ENCODE measurements around the gene ASPSCR1.

DNA sequence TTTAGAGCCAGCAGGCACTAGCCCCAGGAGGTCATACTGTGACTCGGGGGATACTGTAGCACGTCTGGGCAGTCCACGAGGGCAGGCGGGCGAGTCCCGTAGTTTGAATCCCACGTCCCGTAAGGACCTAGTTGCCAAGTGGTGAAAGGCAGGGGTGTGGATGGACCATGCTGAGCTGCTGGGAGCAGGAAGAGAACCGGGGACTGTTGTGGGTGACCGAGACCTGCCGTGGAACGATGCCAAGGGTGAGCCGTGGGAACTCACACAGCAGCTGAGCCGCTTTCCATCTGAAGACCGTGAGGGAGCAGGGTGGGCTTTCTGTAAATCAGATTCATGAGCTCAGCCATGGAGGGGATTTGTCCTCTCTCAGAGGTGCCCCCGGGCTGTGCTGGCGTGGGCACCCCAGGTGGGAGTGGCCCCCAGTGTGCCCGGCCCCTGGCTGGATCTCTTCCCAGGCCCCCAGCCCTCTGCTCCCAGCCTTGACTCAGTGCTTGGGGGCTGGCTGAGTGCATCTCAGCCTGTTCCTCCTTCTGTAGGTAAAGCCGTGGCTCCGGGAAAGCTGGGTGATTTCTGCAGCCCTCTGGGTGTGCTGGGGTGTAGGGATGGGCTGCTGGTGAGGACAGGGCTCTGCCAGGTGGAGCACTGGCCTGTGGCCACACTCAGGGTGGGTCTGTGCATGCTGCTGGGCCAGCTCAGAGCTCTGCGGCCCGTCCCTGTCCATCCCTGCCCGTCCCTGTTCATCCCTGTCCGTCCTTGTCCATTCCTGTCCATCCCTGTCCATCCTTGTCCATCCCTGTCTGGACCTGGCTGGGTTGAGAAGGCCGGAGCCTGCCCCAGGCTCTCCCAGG lies 13.6 kb downstream of the ASPSCR1 start:
- TF ChIP-seq, protein P1, sequence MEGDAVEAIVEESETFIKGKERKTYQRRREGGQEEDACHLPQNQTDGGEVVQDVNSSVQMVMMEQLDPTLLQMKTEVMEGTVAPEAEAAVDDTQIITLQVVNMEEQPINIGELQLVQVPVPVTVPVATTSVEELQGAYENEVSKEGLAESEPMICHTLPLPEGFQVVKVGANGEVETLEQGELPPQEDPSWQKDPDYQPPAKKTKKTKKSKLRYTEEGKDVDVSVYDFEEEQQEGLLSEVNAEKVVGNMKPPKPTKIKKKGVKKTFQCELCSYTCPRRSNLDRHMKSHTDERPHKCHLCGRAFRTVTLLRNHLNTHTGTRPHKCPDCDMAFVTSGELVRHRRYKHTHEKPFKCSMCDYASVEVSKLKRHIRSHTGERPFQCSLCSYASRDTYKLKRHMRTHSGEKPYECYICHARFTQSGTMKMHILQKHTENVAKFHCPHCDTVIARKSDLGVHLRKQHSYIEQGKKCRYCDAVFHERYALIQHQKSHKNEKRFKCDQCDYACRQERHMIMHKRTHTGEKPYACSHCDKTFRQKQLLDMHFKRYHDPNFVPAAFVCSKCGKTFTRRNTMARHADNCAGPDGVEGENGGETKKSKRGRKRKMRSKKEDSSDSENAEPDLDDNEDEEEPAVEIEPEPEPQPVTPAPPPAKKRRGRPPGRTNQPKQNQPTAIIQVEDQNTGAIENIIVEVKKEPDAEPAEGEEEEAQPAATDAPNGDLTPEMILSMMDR (IDR thresholded peaks at IDR 0.05 in 4 of 5, conservative IDR thresholded peaks at IDR 0.05 in 1 of 5): no peak
- no peak for TF ChIP-seq POLR2A (IDR thresholded peaks at IDR 0.05)
